Activated CD4-positive, alpha-beta memory T cell treated with anti-CD3 and anti-CD28 coated beads for 36 hours (primary cell): Measurements from ENCODE around the gene PADI2. TPM values are rescaled to one million over a fixed set of nuclear protein-coding genes. Genes with fewer than 3 reads are reported as not detected.

Experiments used
- CTCF ChIA-PET: fragments of 350-600 bp; sonication (Branson Sonifier 250); formaldehyde crosslinking; loops from one replicate; lab custom pipeline; 2021; ENCODE audit warnings: antibody characterized with exemption, inconsistent platforms; lab: Charles Lee
- POLR2A ChIA-PET: fragments of 350-600 bp; sonication (Branson Sonifier 250); formaldehyde crosslinking; loops from one replicate; lab custom pipeline; 2021; ENCODE audit warnings: antibody characterized with exemption; lab: Charles Lee
- DNase-seq: peaks from one replicate; pipeline ENCODE4 v3.0.0-alpha.2; 2020
- H3K27ac Mint-ChIP-seq: one replicate; pipeline ENCODE4 v1.8.0; 2021; ENCODE audit warnings: mixed read lengths
- H3K27me3 Mint-ChIP-seq: one replicate; pipeline ENCODE4 v1.8.0; 2021; ENCODE audit warnings: mixed read lengths
- H3K36me3 Mint-ChIP-seq: one replicate; pipeline ENCODE4 v1.8.0; 2021; ENCODE audit warnings: mixed read lengths
- H3K4me1 Mint-ChIP-seq: one replicate; pipeline ENCODE4 v1.8.0; 2021; ENCODE audit warnings: low read depth, mixed read lengths
- H3K4me3 Mint-ChIP-seq: one replicate; pipeline ENCODE4 v1.8.0; 2021; ENCODE audit warnings: mild to moderate bottlenecking, mixed read lengths
- H3K9me3 Mint-ChIP-seq: one replicate; pipeline ENCODE4 v1.8.0; 2021; ENCODE audit warnings: mixed read lengths
- intact Hi-C: fragments of 100-400 bp; cut with micrococcal nuclease; formaldehyde crosslinking; loops from one replicate; pipeline ENCODE4 v1.15.1; 2023
- total RNA-seq, 2 experiments: library from RNA; stranded (reverse); gene quantifications; one replicate each; pipeline ENCODE4 v1.2.3, GENCODE V29; 2021

PADI2 gene
- total RNA-seq, 2 experiments from 2014 or later: not detected

DNA sequence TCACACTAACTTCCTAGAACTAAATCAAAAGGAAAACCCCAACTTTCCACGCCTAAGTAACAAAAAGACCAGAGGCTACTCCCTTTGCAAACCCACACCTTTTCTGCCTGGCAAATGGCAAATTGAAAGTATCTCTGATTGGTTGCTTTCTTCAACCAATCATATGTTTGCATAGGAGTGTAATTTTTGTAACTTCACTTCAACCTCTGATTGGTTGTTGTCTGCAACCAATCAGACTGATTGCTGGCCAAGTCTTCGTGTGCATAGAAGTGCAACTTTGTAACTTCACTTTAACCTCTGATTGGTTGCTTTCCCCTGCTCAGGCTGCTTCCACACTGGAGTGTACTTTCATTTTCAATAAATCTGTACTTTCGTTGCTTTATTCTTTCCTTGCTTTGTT lies 36.9 kb upstream of the PADI2 start:
- DNase-seq: no peak
- Mint-ChIP-seq H3K4me1 (no peaks in the 10 kb centered on the region), H3K4me3 (no peak overlapping the region), H3K36me3 (peaks cover 15% of the 10 kb centered on the region), H3K9me3 (peaks cover 47% of the 10 kb centered on the region), H3K27ac (no peak overlapping the region), H3K27me3 (peaks cover 23% of the 10 kb centered on the region)
- ChIA-PET POLR2A (no interaction called here), CTCF (no interaction called here)
- intact Hi-C loops: no loop called here

DNA sequence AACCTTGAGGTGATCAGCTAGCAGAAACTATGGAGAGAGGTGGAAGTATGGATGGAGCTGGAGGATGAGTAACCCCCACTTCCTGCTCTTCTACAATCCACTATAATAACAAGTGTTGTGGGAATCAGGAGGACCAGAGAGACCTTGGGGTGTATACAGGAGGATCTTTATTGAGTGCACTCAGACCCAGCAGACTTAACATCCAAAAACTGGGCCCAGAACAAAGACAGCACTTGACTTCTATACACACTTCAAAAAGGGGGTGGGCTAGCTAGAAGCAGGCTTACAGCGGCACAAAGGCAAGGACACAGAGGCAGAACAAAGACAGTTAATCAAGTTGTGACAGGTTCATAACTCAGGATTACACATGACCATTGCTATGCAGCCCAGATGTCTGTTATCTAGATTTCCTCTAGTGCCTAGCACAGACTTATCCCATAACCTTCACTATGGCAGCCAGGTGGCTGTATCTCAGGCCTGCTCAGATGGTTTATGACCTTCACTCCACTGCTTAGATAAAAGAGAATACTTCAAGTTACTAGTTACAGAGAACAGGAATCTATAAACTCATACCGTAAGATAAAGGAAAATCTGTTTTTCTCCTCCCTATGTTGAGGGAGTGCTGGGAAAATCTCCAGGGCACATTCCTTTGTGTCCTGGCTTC lies 36.1 kb upstream of the PADI2 start:
- Mint-ChIP-seq H3K36me3 (peaks cover 15% of the 10 kb centered on the region), H3K27me3 (peaks cover 28% of the 10 kb centered on the region), H3K27ac (no peak overlapping the region), H3K4me1 (no peaks in the 10 kb centered on the region), H3K9me3 (peaks cover 47% of the 10 kb centered on the region), H3K4me3 (no peak overlapping the region)
- ChIA-PET POLR2A (no interaction called here), CTCF (no interaction called here)
- no peak for DNase-seq
- intact Hi-C loops: no loop called here

DNA sequence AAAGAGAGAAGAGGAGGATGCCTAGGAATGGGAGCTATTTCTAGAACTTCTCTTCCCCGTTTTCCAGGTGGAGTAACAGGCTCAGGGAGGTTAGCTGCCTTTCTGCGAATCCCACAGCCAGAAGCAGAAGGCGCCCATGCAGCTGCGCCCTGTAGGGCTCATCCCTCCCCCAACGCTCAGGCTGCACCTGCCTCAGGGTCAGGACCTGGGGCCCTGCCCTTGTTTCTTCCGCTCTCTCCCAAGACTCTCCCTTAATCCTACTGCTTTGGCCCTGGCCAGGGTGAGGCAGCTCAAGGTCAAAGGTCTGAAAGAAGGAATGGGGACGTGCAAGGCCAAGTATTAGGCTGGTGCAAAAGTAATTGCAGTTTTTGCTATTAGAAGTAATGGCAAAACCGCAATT lies 30.5 kb upstream of the PADI2 start:
- Mint-ChIP-seq H3K4me1 (no peaks in the 10 kb centered on the region), H3K36me3 (peaks cover 9% of the 10 kb centered on the region), H3K27me3 (peaks cover 29% of the 10 kb centered on the region), H3K9me3 (peaks cover 26% of the 10 kb centered on the region), H3K4me3 (no peak overlapping the region), H3K27ac (no peak overlapping the region)
- POLR2A ChIA-PET: no interaction called here
- intact Hi-C loops: no loop called here
- CTCF ChIA-PET: interaction anchor here (0.6 kb wide), 1 partner anchor 58 kb away, joined by 3 read pairs; no protein-coding TSS in a partner anchor
- no peak for DNase-seq

DNA sequence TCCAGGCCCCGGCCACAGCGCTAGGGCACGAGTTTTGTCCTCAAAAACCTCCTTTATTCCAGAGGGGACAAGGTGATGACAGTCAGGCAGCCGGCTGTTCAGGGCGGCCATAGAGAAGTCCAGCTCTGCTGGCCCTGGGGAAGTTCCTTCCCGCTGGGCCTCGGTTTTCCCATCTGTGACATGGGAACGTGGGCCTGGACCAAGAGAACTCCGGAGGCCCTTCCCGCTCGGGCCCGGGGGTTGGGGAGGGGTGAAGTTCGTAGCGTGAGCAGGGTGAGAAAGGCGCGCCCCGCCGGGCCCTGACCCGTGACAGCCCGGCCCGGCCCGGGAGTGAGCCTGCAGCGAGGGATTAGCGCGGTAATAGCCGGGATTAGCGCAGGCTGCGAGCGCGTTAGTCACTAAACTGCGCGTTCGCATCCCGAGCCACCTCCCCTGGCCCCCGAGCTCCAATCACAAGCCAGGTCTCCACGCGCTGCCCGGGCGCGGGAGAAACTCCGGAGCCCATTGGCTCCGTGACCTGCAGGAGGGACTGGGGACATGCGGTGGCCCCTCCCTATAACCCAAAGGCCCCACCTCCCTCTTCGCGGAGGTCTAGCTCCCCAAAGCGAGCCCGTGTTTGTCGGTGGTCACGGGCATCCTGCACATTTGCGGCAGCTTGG lies 29.8 kb upstream of the PADI2 start:
- Mint-ChIP-seq H3K36me3 (peaks cover 2% of the 10 kb centered on the region), H3K4me1 (no peaks in the 10 kb centered on the region), H3K27me3 (peaks cover 22% of the 10 kb centered on the region), H3K27ac (no peak overlapping the region), H3K9me3 (peaks cover 19% of the 10 kb centered on the region), H3K4me3 (no peak overlapping the region)
- DNase-seq: no peak
- POLR2A ChIA-PET: no interaction called here
- CTCF ChIA-PET: interaction anchor here (0.6 kb wide), 1 partner anchor 59 kb away, joined by 3 read pairs; no protein-coding TSS in a partner anchor
- intact Hi-C loops: no loop called here

DNA sequence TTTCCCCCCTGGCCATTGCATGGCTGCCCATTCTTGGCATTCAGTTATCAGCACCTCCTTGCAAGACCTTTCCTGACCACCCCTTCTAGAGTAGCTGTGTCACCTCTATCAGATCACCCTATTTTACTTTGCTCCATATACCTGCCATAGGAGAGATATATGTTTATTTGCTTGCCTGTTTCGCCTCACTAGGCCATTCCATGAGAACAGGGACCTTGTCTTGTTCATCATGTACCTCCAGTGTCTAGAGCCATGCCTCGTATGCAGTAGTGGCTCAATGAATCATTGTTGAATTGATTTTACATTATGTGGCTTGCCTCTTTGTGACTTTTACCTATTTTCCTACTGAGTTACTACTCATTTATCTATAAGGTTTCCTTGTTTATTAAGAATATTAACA lies 26.4 kb upstream of the PADI2 start:
- ChIA-PET CTCF (no interaction called here), POLR2A (no interaction called here)
- Mint-ChIP-seq H3K4me1 (no peaks in the 10 kb centered on the region), H3K36me3 (no peaks in the 10 kb centered on the region), H3K27ac (no peak overlapping the region), H3K4me3 (no peak overlapping the region), H3K27me3 (peaks cover 3% of the 10 kb centered on the region), H3K9me3 (no peaks in the 10 kb centered on the region)
- intact Hi-C loops: no loop called here
- DNase-seq: no peak

DNA sequence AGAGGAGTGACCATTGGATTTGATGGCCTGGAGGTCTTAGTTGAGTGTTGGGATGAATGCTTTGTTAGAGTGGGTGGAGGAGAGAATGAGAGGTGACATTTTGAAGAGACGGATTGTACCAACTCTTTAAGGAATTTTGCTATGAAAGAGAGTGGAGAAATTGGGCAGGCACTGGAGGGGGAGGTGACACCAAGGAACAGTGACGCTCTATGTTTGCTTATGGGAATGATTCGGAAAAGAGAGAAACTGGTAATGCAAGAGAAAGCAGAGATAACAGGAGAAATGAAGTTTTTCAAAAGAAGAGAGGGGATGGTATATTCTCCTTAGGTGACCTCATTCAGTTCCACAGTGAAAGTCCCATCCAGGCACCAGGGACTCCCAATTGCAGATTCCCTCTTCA lies 24.5 kb upstream of the PADI2 start:
- ChIA-PET POLR2A (no interaction called here), CTCF (no interaction called here)
- DNase-seq: no peak
- intact Hi-C loops: no loop called here
- H3K4me1 Mint-ChIP-seq: no peaks in the 10 kb centered on the region
- peaks cover 4% of the 10 kb centered on the region for H3K27me3 Mint-ChIP-seq
- no peak overlapping the region for H3K27ac Mint-ChIP-seq
- H3K9me3 Mint-ChIP-seq: no peaks in the 10 kb centered on the region
- H3K36me3 Mint-ChIP-seq: no peaks in the 10 kb centered on the region
- no peak overlapping the region for H3K4me3 Mint-ChIP-seq

DNA sequence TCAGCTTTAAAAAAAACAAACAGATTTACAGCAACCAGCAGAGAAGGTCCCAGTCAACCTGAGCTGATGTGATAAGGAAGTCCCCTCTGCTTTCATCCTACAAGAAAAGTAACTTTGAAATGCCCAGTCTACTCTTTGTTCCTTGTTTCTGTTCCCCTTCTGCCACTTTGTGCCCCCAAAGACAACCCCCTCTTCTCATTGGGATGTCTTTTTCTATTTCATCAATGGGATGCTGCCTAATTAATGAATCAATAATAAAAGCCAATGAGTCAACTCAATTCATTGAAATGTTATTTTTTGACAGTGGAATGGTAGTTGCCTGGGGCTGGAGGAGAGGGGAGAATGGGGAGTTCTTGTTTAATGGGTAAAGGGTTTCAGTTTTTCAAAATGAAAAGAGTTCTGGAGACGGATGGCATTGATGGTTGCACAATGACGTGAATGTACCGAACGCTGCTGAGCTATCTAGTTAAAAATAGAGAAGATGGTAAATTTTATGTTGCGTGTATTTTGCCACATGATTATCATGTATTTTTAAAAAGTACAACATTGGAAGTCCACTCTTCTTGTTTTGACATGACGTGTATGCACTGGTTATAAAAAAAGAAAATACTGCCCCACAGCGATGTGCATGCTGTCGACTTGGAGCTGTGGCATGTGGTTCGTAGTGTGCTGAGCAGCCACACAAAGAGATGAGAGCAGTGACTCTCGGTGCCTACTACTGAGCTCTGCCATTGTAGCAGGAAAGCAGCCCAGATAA lies 22.4 kb upstream of the PADI2 start:
- CTCF ChIA-PET: interaction anchor here (0.6 to 1.5 kb wide), 2 partner anchors 37 to 95 kb away, joined by 3 read pairs; no protein-coding TSS in a partner anchor

DNA sequence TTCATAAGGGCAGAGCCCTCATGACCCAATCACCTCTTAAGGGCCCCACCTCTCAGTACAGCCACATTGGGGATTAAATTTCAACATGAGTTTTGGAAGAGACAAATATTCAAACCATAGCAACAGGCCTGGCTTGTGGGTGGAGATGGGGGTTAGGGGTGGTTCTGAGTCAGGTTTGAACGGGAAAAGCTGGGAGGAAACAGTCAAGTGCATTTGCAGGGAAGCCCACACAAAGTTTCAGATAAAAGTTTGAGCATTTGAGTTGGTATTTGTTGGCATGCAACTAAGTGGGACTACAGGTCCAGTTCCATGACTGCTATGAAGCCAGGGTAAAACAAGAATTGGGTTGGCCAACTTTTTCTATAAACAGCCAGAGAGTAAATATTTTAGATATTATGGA lies 21.0 kb upstream of the PADI2 start:
- ChIA-PET POLR2A (no interaction called here), CTCF (interaction anchor here (1.5 kb wide), 1 partner anchor 97 kb away, joined by 3 read pairs; no protein-coding TSS in a partner anchor)
- no peak for DNase-seq
- H3K27ac Mint-ChIP-seq: no peak overlapping the region
- intact Hi-C loops: no loop called here
- no peaks in the 10 kb centered on the region for H3K36me3 Mint-ChIP-seq
- H3K4me3 Mint-ChIP-seq: no peak overlapping the region
- no peaks in the 10 kb centered on the region for H3K9me3 Mint-ChIP-seq
- H3K27me3 Mint-ChIP-seq: peaks cover 5% of the 10 kb centered on the region
- H3K4me1 Mint-ChIP-seq: no peaks in the 10 kb centered on the region

More for the DNA sequence above, 22.4 kb upstream of the PADI2 start:
- Mint-ChIP-seq H3K4me3 (no peak overlapping the region), H3K36me3 (no peaks in the 10 kb centered on the region), H3K9me3 (no peaks in the 10 kb centered on the region), H3K27ac (no peak overlapping the region), H3K4me1 (no peaks in the 10 kb centered on the region), H3K27me3 (peaks cover 3% of the 10 kb centered on the region)
- intact Hi-C loops: no loop called here
- POLR2A ChIA-PET: no interaction called here
- DNase-seq: no peak

DNA sequence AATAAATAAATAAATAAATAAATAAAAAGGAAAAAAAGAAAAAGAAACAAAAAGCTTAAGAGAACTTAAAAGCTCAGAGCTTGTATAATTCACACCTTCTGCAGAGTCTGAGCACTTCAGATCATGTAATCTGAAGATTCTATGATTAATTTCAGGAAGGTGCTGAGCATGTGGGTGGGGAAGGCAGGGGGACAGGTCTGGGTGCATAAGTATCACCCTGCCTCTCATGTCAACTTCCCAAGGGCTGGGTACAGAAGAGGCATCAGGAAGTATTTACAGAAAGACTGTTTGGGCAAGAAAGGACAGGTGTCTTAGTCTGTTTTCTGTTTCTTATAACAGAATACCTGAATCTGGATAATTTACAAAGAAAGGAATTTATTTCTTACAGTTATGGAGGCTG lies 20.4 kb upstream of the PADI2 start:
- intact Hi-C loops: no loop called here
- ChIA-PET CTCF (no interaction called here), POLR2A (no interaction called here)
- Mint-ChIP-seq H3K27ac (no peak overlapping the region), H3K4me3 (no peak overlapping the region), H3K27me3 (peaks cover 7% of the 10 kb centered on the region), H3K4me1 (no peaks in the 10 kb centered on the region), H3K36me3 (no peaks in the 10 kb centered on the region), H3K9me3 (no peaks in the 10 kb centered on the region)
- DNase-seq: no peak

DNA sequence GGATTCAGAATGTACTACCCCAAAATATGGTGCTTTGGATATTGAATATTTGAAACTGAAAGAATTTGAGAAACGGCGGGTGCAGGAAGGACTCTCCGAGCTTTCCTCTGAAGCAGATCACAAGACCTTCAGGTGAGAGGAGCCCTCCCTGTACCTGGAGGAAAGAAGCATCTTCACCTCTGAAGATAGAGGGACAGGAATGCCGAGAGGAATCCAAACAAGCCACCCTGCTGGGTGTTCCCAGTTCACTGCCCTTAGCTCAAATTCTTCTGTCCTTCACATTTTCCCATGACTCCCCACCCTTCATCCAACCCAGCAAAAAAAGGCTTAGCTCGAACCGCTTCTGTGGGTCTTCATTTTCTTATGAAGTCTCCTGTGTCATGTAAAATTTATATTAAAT lies 18.2 kb upstream of the PADI2 start:
- H3K36me3 Mint-ChIP-seq: no peaks in the 10 kb centered on the region
- no peak overlapping the region for H3K4me3 Mint-ChIP-seq
- H3K27ac Mint-ChIP-seq: no peak overlapping the region
- H3K27me3 Mint-ChIP-seq: peaks cover 11% of the 10 kb centered on the region
- POLR2A ChIA-PET: no interaction called here
- H3K4me1 Mint-ChIP-seq: no peaks in the 10 kb centered on the region
- CTCF ChIA-PET: interaction anchor here (1.4 to 1.8 kb wide), 2 partner anchors 11 to 99 kb away, joined by 3 to 5 read pairs; no protein-coding TSS in a partner anchor
- no peaks in the 10 kb centered on the region for H3K9me3 Mint-ChIP-seq
- DNase-seq: no peak
- intact Hi-C loops: no loop called here

DNA sequence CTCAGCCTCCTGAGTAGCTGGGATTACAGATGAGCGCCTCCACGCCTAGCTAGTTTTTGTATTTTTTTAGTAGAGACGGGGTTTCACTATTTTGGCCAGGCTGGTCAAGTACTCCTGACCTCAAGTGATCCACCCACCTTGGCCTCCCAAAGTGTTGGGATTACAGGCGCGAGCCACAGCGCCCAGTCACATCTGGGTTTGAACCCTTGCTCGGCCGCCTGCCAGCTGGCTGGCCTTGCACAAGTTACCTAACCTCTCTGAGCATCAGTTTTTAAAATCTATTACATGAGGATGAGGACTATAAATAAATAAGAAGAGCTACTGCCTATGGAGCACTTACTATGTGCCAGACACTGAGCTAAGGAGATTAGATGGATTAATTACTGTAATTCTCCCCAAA lies 17.7 kb upstream of the PADI2 start:
- H3K4me3 Mint-ChIP-seq: no peak overlapping the region
- no peaks in the 10 kb centered on the region for H3K36me3 Mint-ChIP-seq
- ChIA-PET CTCF (interaction anchor here (1.4 kb wide), 1 partner anchor 100 kb away, joined by 3 read pairs; no protein-coding TSS in a partner anchor), POLR2A (no interaction called here)
- no peaks in the 10 kb centered on the region for H3K9me3 Mint-ChIP-seq
- DNase-seq: no peak
- no peak overlapping the region for H3K27ac Mint-ChIP-seq
- peaks cover 11% of the 10 kb centered on the region for H3K27me3 Mint-ChIP-seq
- intact Hi-C loops: no loop called here
- no peaks in the 10 kb centered on the region for H3K4me1 Mint-ChIP-seq

DNA sequence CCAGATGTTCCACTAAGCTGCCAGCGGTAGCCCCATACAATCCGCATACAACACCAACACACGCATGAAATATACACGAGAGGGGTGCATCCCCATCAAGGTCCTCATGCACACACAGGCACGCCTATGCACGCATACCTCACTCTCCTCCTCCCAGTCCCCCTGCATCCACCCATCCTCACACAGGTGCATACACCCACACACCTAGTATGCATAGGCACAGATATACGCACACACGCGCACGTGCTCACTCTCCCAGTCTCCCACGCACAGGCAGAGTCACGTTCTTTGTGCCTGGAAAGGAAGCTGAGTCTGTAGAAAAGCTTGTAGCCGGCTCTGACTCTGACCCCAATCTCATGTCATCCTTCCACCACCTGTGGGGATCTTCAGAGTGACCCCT lies 16.9 kb upstream of the PADI2 start:
- intact Hi-C loops: no loop called here
- CTCF ChIA-PET: no interaction called here
- POLR2A ChIA-PET: no interaction called here

More for the DNA sequence above, 16.9 kb upstream of the PADI2 start:
- peaks cover 10% of the 10 kb centered on the region for H3K27me3 Mint-ChIP-seq
- no peak overlapping the region for H3K4me3 Mint-ChIP-seq
- H3K36me3 Mint-ChIP-seq: no peaks in the 10 kb centered on the region
- DNase-seq: no peak
- no peaks in the 10 kb centered on the region for H3K9me3 Mint-ChIP-seq
- H3K27ac Mint-ChIP-seq: no peak overlapping the region
- no peaks in the 10 kb centered on the region for H3K4me1 Mint-ChIP-seq
